Thyroid gland (tissue), 4 donors: ENCODE measurements around the gene SURF1. TPM values are rescaled to one million over a fixed set of nuclear protein-coding genes. Genes with fewer than 3 reads are reported as not detected.
"Not testable (repeated sequence)": the region's sequence is repeated elsewhere in the genome, so short reads cannot be mapped to it uniquely, and the experiment has no call there.

ENCODE experiments used
- DNase-seq, 2 donors: peaks; one replicate each; pipeline ENCODE4 v3.0.0-alpha.2; 2019
- H3K27ac ChIP-seq, 3 donors: fragments of 200-600 bp; sonication (generic); 1 replicate in 2 of 3; 2 replicates in 1 of 3; pipeline ENCODE4 v1.5.1; 2016 to 2019; ENCODE audit warnings: mild to moderate bottlenecking in 1 of 3, moderate library complexity in 1 of 3
- H3K27me3 ChIP-seq: fragments of 200-600 bp; sonication (generic); one replicate; pipeline ENCODE4 v1.5.1; 2019
- H3K36me3 ChIP-seq, 2 donors: fragments of 200-600 bp; sonication (generic); one replicate each; pipeline ENCODE4 v1.5.1; 2016 to 2019
- H3K4me1 ChIP-seq, 2 donors: fragments of 200-600 bp; sonication (generic); one replicate each; pipeline ENCODE4 v1.5.1; 2017 to 2019
- H3K4me3 ChIP-seq, 3 donors: fragments of 200-600 bp; sonication (generic); replicated peaks in 1 of 3; 1 replicate in 2 of 3; 2 replicates in 1 of 3; pipeline ENCODE4 v1.5.1; 2016; ENCODE audit warnings: mild to moderate bottlenecking in 1 of 3
- H3K9me3 ChIP-seq: fragments of 200-600 bp; sonication (generic); one replicate; pipeline ENCODE4 v1.5.1; 2017
- POLR2A ChIP-seq, 2 donors: fragments of 450-650 bp; IDR thresholded peaks; one replicate each; pipeline ENCODE4 v1.6.1; 2017; ENCODE audit warnings: antibody characterized with exemption in 2 of 2, mild to moderate bottlenecking in 2 of 2, moderate library complexity in 1 of 2
- WGBS, 2 donors: methylation state at CpG; one replicate each; pipeline ENCODE4 v1.1.5; 2017; 5-methylcytosine and 5-hydroxymethylcytosine counted together
- intact Hi-C: fragments of 100-400 bp; cut with DNase I; formaldehyde crosslinking; loops from one replicate; pipeline ENCODE4 v1.15.1; 2023
- total RNA-seq, 4 donors: library from RNA; depleted of rRNA; stranded (reverse); fragments of >200 nt; gene quantifications; one replicate each; pipeline ENCODE4 v1.2.3, GENCODE V29; 2016
- TF ChIP-seq, protein P1 (sequence below), 6 experiments: fragments of 200-600 bp in 3 of 6; fragments of 450-650 bp in 3 of 6; sonication (generic) in 3 of 6; IDR thresholded peaks; one replicate each; pipeline ENCODE4 v1.5.1; 2016 to 2019; ENCODE audit warnings: antibody characterized with exemption in 6 of 6, mild to moderate bottlenecking in 2 of 6, inconsistent platforms in 1 of 6, moderate library complexity in 1 of 6

The SURF1 gene
- total RNA-seq, 4 donors from 2014 or later = 51.5 to 82.7 (median 64.7) TPM

DNA sequence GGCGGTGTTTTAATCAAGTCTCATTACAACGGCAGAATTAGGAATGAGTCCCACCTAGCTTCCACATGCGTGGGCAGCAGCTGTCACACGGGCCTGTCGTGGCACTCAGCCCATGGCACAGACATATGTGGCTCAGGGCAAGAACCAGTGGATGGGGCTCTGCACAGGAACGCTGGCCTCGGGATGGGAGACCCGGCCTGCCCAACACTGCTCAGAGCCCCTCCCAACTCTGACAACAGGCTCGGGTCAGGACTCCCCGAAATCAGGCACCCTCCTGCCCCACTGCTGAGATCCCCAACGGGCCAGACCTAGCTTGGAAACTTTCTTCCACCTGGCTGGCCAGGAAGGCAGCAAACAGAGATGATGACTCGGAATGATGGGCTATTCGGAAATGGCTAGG lies 15.4 kb downstream of the SURF1 start:
- H3K9me3 ChIP-seq = no peaks in the 10 kb centered on the region
- intact Hi-C loops = no loop called here
- no peak overlapping the region for H3K27ac ChIP-seq
- H3K36me3 ChIP-seq = peaks cover 33% of the 10 kb centered on the region in 2 donors
- 88 to 93% methylated on average over 10 to 13 of the region's 13 CpGs for WGBS, 2 donors
- no peaks in the 10 kb centered on the region for H3K27me3 ChIP-seq
- peaks cover 3 to 5% of the 10 kb centered on the region in 2 donors for H3K4me1 ChIP-seq
- H3K4me3 ChIP-seq = no peak overlapping the region
- TF ChIP-seq, protein P1, sequence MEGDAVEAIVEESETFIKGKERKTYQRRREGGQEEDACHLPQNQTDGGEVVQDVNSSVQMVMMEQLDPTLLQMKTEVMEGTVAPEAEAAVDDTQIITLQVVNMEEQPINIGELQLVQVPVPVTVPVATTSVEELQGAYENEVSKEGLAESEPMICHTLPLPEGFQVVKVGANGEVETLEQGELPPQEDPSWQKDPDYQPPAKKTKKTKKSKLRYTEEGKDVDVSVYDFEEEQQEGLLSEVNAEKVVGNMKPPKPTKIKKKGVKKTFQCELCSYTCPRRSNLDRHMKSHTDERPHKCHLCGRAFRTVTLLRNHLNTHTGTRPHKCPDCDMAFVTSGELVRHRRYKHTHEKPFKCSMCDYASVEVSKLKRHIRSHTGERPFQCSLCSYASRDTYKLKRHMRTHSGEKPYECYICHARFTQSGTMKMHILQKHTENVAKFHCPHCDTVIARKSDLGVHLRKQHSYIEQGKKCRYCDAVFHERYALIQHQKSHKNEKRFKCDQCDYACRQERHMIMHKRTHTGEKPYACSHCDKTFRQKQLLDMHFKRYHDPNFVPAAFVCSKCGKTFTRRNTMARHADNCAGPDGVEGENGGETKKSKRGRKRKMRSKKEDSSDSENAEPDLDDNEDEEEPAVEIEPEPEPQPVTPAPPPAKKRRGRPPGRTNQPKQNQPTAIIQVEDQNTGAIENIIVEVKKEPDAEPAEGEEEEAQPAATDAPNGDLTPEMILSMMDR (IDR thresholded peaks at IDR 0.05) = no peak
- DNase-seq = no peak

DNA sequence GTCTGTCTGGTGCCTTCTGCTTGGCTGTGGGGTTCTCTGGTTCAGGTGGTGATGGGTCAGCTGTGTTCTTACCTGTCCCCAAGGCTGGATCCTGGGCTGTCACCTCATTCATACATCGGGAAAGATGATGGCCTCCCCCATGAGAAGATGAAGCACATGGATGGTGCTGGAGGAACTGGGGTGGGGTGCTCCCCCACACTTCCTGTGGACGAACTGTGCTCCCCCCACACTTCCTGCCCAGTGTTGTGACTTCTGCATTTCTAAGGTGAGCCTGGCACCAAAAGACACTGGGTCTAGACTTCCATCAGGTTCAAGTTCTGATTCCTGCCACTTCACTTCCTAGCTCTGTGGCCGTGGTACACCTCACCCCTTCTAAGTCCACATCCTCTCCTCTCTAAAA lies 16.0 kb downstream of the SURF1 start:
- TF ChIP-seq POLR2A (IDR thresholded peaks at IDR 0.05) = no peak
- TF ChIP-seq, protein P1 (IDR thresholded peaks at IDR 0.05) = no peak
- no peak overlapping the region for H3K27ac ChIP-seq
- WGBS, 2 donors = 67 to 90% methylated on average over 3 of the region's 3 CpGs
- peaks cover 5 to 7% of the 10 kb centered on the region in 2 donors for H3K4me1 ChIP-seq
- intact Hi-C loops = no loop called here
- no peaks in the 10 kb centered on the region for H3K9me3 ChIP-seq
- DNase-seq = no peak
- peaks cover 29% of the 10 kb centered on the region in 2 donors for H3K36me3 ChIP-seq
- H3K27me3 ChIP-seq = no peaks in the 10 kb centered on the region
- H3K4me3 ChIP-seq = no peak overlapping the region

DNA sequence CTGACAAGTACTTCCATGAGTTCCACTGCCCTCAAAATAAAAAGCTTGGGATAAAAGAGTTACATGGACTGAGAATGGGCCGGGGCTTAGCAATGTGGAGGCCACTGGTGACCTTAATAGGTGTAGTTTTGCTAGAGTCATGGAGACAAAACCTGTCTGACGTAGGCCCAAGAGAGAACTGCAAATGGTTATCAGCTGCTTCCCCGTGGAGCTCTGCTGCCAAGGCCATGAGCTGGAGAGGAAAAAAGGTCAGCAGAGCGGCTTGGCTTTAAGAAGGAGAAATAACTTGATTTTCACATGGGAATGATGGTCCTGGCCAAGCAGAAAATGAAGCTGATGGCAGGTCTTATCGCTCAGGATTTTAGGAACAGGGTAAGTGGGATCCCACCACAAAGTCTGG lies 16.6 kb downstream of the SURF1 start:
- Histone ChIP-seq H3K27me3 (no peaks in the 10 kb centered on the region), H3K27ac (no peak overlapping the region)
- 83 to 84% methylated on average over 5 of the region's 5 CpGs for WGBS, 2 donors

DNA sequence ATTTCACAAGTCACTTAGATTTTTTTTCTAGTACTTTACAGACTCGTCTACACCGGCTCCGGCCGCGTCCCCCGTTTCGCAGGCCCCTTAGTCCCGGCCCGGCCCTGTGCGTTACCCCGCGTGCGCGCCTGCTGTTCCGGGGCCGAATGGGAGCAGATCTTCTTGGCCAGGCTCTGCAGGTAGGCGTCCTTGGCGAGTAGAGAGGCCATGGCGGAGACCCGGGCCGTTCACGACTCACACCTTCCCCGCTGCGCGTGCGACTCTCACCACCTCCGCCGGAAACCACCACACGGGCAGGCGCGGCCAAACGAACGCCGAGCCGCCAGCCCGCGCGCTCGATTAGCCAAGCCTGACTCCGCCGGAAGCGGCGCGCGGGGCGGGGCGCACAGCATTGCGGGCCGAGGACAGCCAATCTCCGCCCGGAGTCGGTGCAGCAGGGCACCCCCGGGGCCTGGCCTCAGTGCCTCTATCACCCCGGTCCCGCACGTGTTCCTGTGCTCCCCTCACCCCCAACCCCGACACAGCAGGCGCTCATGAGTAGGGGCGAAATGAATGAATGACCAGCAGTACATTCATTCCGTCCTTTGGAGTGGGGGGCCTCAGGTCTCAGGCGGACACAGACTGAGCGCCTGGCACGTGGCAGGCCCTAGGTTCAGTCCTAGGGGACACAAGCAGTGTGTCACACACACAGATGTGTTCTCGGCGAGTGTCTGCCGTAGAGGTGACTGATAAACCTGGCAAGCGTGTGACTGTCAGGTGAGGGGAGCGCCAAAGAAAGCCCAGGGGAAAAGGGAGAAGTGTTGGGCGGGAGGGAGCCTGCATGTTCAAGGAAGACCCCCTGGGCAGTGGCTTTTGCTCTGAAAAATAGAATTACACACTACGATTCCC lies 20.1 kb downstream of the SURF1 start, which contains the start of gene SURF6:
Gene SURF6, minus strand, starts transcription at position 265 of the 888 bp plus-strand sequence. Its CDS starts 56 bp downstream, at position 209.
- no peaks in the 10 kb centered on the region for H3K9me3 ChIP-seq
- H3K4me1 ChIP-seq = peaks cover 16 to 21% of the 10 kb centered on the region in 2 donors
- intact Hi-C loops = loop anchor here (5.0 kb wide), 1 partner anchor 41 kb away; the partner anchor contains the start of genes STKLD1 and SURF4
- DNase-seq = peak; percentile 88 to 92
- peaks cover 33 to 40% of the 10 kb centered on the region in 2 donors for H3K36me3 ChIP-seq
- peak within 1 kb of the TSS; percentile 81 to 91 (median 90) for H3K4me3 ChIP-seq
- H3K27ac ChIP-seq = peak within 1 kb of the TSS in 2 of 3 donors; percentile 50 to 71
- no peaks in the 10 kb centered on the region for H3K27me3 ChIP-seq
- TF ChIP-seq POLR2A (IDR thresholded peaks at IDR 0.05) = peak in 1 of 2 donors; percentile 71
- TF ChIP-seq, protein P1 (IDR thresholded peaks at IDR 0.05) = peak in 1 of 6 experiments; percentile 31
- 2 to 5% methylated on average over 48 to 54 of the region's 70 CpGs for whole genome bisulfite sequencing, 2 donors

More for the DNA sequence above, 16.6 kb downstream of the SURF1 start:
- TF ChIP-seq, protein P1 (IDR thresholded peaks at IDR 0.05) = no peak
- no peak for TF ChIP-seq POLR2A (IDR thresholded peaks at IDR 0.05)
- Histone ChIP-seq H3K9me3 (no peaks in the 10 kb centered on the region), H3K4me1 (peaks cover 11 to 13% of the 10 kb centered on the region in 2 donors), H3K4me3 (no peak overlapping the region), H3K36me3 (peaks cover 23 to 27% of the 10 kb centered on the region in 2 donors)
- intact Hi-C loops = loop anchor here (5.0 kb wide), 1 partner anchor 38 kb away; the partner anchor contains the start of genes STKLD1 and SURF4
- no peak for DNase-seq

DNA sequence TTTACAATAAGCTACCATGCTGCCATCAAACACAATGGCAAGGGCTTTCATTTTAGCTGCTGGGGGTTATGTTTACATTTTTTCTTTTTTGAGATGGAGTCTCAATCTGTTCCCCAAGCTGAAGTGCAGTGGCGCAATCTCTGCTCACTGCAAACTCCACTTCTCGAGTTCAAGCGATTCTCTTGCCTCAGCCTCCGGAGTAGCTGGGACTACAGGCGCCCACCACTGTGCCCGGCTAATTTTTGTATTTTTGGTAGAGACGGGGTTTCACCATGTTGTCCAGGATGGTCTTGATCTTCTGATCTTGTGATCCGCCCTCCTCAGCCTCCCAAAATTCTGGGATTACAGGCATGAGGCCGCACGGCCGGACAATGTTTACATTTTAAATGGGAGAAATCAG lies 21.4 kb downstream of the SURF1 start:
- Histone ChIP-seq H3K4me3 (peak overlapping the region in 1 of 3 donors; percentile 90), H3K4me1 (peaks cover 16 to 21% of the 10 kb centered on the region in 2 donors), H3K36me3 (peaks cover 39 to 44% of the 10 kb centered on the region in 2 donors)
- H3K9me3 ChIP-seq, H3K27me3 ChIP-seq, H3K27ac ChIP-seq, DNase-seq: not testable (repeated sequence)
- intact Hi-C loops = loop anchor here (5.0 kb wide), 2 partner anchors 42 to 148 kb away; partner anchors contain the start of genes STKLD1 and SURF4
- WGBS, 2 donors = 82% methylated on average over 11 of the region's 11 CpGs
